ENCODE data around the gene MNT. TPM values are rescaled to one million over a fixed set of nuclear protein-coding genes. Genes with fewer than 3 reads are reported as not detected.

MNT gene
- total and polyA plus RNA-seq, 9 of the 15 experiments (the other 6 are each of a cell fraction or from before 2014, with no cell fraction given): 0.18 to 23.8 (median 5.3) TPM

DNA sequence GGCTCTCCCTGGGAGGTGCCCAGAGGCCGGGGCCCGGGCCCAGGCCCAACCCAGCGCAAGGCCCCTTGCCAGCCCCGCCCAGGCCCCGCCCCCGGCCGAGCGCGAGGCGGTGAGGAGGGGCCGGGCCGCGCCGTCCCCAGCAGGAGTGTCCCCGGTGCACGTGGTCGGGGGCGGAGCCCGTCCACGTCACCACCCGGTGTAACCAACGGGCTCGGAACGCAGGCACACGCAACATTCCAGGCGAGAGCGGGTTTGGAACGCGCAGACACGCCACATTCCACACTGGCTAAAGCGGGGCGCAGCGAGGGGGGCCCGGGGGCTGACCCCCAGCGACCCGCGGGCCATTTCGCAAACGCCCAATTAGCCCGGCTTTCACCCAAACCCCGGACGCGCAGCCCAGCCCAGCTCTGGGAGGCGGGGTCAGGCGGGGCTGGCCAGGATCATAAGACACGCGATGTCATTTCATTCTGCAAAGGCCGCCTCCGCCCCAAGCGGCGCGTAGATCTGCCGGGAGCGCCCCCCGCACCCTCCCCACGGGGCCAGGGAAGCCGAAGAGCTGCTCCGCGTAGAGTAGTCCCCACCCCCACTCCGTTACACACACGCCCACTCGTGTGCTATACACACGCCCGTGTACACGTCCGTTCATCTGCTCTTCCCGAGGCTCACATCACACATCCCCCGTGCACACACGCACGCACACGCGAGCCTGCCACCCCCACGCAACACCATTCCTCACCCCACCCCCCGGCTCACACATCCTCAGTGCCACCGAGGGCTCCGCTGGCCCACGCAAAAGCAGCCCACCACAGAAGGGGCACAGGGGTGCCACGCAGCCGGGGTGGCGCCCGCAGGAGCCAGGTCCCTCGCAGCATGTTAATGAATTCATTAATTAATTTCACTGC lies 1.0 kb downstream of the MNT start (continued):
- TF ChIP-seq, protein P1, sequence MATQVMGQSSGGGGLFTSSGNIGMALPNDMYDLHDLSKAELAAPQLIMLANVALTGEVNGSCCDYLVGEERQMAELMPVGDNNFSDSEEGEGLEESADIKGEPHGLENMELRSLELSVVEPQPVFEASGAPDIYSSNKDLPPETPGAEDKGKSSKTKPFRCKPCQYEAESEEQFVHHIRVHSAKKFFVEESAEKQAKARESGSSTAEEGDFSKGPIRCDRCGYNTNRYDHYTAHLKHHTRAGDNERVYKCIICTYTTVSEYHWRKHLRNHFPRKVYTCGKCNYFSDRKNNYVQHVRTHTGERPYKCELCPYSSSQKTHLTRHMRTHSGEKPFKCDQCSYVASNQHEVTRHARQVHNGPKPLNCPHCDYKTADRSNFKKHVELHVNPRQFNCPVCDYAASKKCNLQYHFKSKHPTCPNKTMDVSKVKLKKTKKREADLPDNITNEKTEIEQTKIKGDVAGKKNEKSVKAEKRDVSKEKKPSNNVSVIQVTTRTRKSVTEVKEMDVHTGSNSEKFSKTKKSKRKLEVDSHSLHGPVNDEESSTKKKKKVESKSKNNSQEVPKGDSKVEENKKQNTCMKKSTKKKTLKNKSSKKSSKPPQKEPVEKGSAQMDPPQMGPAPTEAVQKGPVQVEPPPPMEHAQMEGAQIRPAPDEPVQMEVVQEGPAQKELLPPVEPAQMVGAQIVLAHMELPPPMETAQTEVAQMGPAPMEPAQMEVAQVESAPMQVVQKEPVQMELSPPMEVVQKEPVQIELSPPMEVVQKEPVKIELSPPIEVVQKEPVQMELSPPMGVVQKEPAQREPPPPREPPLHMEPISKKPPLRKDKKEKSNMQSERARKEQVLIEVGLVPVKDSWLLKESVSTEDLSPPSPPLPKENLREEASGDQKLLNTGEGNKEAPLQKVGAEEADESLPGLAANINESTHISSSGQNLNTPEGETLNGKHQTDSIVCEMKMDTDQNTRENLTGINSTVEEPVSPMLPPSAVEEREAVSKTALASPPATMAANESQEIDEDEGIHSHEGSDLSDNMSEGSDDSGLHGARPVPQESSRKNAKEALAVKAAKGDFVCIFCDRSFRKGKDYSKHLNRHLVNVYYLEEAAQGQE (IDR thresholded peaks at IDR 0.05; ENCODE audit: borderline replicate concordance): no peak; the same call in 1 of the 2 replicates
- TF ChIP-seq, protein P1 (CRISPR knock-in tag; IDR thresholded peaks at IDR 0.05; ENCODE audit: low read depth): peak; percentile 16; the same call in 1 of the 2 replicates
- TF ChIP-seq, protein P2, sequence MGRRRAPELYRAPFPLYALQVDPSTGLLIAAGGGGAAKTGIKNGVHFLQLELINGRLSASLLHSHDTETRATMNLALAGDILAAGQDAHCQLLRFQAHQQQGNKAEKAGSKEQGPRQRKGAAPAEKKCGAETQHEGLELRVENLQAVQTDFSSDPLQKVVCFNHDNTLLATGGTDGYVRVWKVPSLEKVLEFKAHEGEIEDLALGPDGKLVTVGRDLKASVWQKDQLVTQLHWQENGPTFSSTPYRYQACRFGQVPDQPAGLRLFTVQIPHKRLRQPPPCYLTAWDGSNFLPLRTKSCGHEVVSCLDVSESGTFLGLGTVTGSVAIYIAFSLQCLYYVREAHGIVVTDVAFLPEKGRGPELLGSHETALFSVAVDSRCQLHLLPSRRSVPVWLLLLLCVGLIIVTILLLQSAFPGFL (CRISPR knock-in tag; IDR thresholded peaks at IDR 0.05): no peak
- TF ChIP-seq ZC3H4 (CRISPR knock-in tag; IDR thresholded peaks at IDR 0.05; ENCODE audit: borderline replicate concordance) (peak; percentile 96), TBP (optimal IDR thresholded peaks at IDR 0.05; ENCODE audit: low read depth, low read length) (peak; percentile 75), NELFE (IDR thresholded peaks at IDR 0.05; ENCODE audit: insufficient read depth, insufficient read length) (no peak), PTRF (tag; IDR thresholded peaks at IDR 0.05) (no peak), BMI1 (IDR thresholded peaks at IDR 0.05; ENCODE audit: low read length) (no peak), ZFX (CRISPR knock-in tag; IDR thresholded peaks at IDR 0.05) (no peak), ZNF79 (CRISPR knock-in tag; IDR thresholded peaks at IDR 0.05; ENCODE audit: low read depth) (no peak), NBN (IDR thresholded peaks at IDR 0.05; ENCODE audit: low read depth) (no peak), EGR1 (conservative IDR thresholded peaks at IDR 0.05) (peak; percentile 83)
- TF ChIP-seq, protein P3, sequence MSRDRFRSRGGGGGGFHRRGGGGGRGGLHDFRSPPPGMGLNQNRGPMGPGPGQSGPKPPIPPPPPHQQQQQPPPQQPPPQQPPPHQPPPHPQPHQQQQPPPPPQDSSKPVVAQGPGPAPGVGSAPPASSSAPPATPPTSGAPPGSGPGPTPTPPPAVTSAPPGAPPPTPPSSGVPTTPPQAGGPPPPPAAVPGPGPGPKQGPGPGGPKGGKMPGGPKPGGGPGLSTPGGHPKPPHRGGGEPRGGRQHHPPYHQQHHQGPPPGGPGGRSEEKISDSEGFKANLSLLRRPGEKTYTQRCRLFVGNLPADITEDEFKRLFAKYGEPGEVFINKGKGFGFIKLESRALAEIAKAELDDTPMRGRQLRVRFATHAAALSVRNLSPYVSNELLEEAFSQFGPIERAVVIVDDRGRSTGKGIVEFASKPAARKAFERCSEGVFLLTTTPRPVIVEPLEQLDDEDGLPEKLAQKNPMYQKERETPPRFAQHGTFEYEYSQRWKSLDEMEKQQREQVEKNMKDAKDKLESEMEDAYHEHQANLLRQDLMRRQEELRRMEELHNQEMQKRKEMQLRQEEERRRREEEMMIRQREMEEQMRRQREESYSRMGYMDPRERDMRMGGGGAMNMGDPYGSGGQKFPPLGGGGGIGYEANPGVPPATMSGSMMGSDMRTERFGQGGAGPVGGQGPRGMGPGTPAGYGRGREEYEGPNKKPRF (IDR thresholded peaks at IDR 0.05; ENCODE audit: low read depth, low read length): no peak
- TF ChIP-seq, protein P4, sequence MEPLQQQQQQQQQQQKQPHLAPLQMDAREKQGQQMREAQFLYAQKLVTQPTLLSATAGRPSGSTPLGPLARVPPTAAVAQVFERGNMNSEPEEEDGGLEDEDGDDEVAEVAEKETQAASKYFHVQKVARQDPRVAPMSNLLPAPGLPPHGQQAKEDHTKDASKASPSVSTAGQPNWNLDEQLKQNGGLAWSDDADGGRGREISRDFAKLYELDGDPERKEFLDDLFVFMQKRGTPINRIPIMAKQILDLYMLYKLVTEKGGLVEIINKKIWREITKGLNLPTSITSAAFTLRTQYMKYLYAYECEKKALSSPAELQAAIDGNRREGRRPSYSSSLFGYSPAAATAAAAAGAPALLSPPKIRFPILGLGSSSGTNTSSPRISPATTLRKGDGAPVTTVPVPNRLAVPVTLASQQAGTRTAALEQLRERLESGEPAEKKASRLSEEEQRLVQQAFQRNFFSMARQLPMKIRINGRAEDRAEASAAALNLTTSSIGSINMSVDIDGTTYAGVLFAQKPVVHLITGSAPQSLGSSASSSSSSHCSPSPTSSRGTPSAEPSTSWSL (CRISPR knock-in tag; IDR thresholded peaks at IDR 0.05; ENCODE audit: borderline replicate concordance): no peak

Measured in K562 (cell line).